Fibroblast of lung (primary cell): ENCODE results near the gene CBX1.

ENCODE experiments used
- EZH2 ChIP-seq: IDR thresholded peaks from 2 replicates; pipeline ENCODE4 v1.5.1; 2012; ENCODE audit warnings: low read length, control low read depth, mild to moderate bottlenecking; ENCODE audit errors: missing control alignments
- TF ChIP-seq, protein P1 (sequence below), 2 donors: IDR thresholded peaks in 1 of 2; conservative IDR thresholded peaks in 1 of 2; 1 replicate in 1 of 2; 2 replicates in 1 of 2; pipeline ENCODE4 v1.5.1; 2011 to 2012; ENCODE audit warnings: low read length in 2 of 2, control low read depth in 1 of 2, inconsistent platforms in 1 of 2, low read depth in 1 of 2, mild to moderate bottlenecking in 1 of 2

DNA sequence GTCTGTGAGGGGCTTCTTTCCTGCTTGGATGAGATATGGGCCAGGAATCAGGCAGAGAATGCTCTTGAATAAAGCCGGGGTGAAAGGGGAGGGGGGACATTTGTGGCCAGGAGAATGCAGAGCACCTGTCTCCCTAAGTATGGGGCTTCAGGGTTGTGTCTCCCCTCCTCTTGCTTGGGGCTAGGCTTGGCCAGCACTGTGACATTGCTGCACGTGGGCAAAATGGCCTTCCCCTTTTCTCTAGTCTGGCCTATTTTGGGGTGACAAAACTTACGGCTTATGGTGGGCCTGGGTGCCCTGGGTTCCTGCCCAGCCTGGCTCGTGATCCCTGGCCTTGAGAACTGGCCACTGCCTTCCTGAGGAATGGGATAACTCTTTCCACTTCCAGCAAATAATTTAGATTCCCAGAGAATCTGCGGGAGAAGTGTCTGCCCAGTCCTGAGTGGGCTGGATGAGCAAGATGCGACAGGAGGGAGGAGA lies 47.5 kb downstream of the CBX1 start:
- TF ChIP-seq, protein P1, sequence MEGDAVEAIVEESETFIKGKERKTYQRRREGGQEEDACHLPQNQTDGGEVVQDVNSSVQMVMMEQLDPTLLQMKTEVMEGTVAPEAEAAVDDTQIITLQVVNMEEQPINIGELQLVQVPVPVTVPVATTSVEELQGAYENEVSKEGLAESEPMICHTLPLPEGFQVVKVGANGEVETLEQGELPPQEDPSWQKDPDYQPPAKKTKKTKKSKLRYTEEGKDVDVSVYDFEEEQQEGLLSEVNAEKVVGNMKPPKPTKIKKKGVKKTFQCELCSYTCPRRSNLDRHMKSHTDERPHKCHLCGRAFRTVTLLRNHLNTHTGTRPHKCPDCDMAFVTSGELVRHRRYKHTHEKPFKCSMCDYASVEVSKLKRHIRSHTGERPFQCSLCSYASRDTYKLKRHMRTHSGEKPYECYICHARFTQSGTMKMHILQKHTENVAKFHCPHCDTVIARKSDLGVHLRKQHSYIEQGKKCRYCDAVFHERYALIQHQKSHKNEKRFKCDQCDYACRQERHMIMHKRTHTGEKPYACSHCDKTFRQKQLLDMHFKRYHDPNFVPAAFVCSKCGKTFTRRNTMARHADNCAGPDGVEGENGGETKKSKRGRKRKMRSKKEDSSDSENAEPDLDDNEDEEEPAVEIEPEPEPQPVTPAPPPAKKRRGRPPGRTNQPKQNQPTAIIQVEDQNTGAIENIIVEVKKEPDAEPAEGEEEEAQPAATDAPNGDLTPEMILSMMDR (conservative IDR thresholded peaks at IDR 0.05 in 1 of 2, IDR thresholded peaks at IDR 0.05 in 1 of 2; ENCODE audit: low read depth in 1 of 2, low read length in 2 of 2) = no peak
- TF ChIP-seq EZH2 = no peak
